HG02870 (cell line): ENCODE results near the gene HAGHL.
"Not testable (repeated sequence)": the region's sequence is repeated elsewhere in the genome, so short reads cannot be mapped to it uniquely, and the experiment has no call there.

Experiments
- ATAC-seq: cut with Tn5 transposase; IDR thresholded peaks from one replicate; pipeline ENCODE4 v1.9.1; 2021; ENCODE audit warnings: mild to moderate bottlenecking, moderate library complexity; ENCODE audit not compliant: unreplicated experiment

The HAGHL gene

DNA sequence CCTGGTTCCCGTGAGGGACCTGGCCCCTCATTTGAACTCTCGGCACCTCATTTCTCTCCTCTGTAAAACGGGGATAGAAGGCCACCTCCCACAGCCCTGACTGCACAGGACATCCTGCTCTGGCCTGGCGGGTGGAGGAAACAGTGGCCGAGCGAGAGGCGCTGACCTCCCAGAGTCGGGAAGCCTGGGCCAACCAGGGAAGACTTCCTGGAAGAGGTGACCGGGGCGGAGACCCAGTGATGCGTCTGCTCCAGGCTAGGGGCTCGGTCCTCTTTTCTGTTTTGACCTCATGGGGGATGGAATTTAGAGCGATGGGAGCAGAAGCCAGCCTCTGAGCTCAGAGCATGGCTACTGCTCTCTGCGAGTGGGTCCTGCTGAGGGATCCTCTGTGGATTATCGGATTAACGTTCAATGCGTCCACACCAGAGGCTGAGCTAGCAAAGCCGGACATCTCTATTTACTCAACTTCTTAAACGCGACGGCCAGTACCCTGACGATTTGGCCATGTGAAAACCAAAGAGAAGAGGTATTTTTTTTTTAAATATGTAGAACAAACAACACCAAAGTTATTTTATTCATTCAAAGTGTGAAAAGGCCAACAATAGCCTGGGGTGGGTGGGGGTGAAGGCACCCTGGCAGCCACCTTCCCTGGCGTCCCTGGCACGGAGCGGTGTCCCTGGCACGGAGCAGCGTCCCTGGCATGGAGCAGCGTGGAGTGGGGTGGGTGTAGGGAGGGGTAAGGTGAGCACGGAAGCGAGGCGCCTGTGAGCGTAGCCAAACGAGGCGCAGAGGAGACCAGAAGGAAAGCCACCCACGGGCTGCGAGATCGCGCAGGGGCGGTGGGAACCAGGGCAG, 24.5 kb downstream of the HAGHL start:
- ATAC-seq = no peak

DNA sequence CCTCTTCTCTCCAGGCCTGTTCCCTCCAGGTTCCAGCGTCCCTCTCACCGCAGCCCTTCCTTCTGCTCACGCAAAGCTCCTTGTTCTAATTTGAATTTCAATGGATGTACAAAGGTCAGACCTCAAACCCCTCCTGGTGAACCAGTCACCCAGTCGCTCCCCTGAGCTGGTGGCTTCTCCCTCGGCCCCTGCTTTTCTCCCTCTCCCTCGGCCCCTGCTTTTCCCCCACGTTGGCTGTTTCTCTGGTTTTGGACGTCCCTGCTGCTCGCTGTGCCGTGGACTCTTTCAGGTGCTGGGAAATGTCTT, 25.1 kb downstream of the HAGHL start:
- ATAC-seq = no peak

DNA sequence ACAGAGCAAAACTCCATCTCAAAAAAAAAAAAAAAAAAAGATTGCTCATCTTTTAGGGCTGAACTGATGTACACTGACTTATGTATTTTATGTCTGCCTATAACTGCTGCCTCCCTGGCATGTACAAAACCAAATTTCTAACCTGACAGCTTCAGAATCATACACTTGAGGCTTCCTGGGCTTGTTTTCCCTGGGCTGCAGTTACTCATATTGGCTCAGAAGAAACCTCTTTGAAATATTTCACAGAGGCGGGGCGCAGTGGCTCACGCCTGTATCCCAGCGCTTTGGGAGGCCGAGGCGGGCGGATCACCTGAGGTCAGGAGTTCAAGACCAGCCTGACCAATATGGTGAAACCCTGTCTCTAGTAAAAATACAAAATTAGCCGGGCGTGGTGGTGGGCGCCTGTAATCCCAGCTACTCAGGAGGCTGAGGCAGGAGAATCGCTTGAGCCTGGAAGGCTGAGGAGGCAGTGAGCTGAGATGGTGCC, 27.3 kb downstream of the HAGHL start:
- ATAC-seq = not testable (repeated sequence)

DNA sequence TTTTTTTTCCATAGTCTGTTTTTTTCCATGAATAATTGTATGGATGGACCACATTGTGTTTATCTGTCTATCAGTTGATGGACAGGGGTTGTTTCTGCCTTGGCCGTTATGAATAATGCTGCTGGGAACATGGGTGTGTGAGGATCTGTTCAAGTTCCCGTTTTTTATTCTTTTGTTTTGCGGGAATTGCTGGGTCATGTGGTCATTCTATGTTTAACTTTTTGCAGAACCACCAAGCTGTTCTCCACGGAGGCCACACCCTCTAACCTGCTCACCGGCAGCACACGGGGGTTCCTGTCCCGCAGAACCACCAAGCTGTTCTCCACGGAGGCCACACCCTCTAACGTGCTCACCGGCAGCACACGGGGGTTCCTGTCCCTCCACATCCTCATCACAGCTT, 27.8 kb downstream of the HAGHL start:
- no peak for ATAC-seq

- ATAC-seq = no peak
These were observed 29.5 kb downstream of the HAGHL start for GRCh38 chr16:756428-756827.

DNA sequence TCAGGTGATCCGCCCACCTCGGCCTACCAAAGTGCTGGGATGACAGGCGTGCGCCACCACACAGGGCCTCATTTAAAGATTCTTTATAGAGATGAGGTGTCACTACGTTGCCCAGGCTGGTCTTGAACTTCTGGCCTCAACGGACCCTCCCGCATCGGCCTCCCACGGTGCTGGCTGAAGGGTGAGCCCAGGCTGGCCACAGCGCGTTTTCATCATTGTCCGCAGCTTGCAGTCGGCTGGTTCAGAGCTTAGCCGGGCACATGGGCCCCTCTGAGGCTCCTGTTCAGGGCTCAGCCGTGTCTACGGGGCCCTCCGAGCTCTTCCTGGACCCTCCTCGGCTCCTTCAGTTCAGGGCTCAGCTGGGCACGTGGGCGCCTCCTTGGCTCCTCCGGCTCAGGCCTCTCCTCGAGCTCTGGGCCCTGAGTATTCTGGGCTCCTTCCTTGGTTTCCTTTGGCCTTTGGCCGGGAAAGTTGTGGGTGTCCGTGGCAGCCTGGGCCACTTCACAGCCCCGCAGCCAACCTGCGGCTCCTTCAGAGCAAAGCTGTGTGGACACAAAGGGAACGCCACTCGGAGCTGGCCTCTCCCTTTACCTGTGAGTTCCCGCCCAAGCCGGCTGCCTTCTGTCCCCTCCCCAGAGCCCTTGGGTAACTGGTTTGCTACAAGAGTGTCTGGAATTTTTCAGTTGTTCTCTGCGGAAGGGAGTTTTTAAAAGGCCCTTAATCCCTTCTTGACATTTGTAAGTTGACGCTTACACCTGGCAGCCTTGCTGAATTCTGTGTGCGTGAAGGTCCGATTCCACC, 32.4 kb downstream of the HAGHL start:
- ATAC-seq = no peak

GRCh38 chr16:760065-760464, 33.2 kb downstream of the HAGHL start:
- ATAC-seq = no peak

- ATAC-seq = no peak
These were observed 33.8 kb downstream of the HAGHL start, which contains the start of gene MSLN for GRCh38 chr16:760545-761343. Gene MSLN (plus strand): TSS chr16:760734. CDS start chr16:762681, 1,947 bp downstream.

- no peak for ATAC-seq
These were observed 35.0 kb downstream of the HAGHL start for GRCh38 chr16:761625-762513.

- no peak for ATAC-seq
These were observed 35.8 kb downstream of the HAGHL start for GRCh38 chr16:762595-763268.

DNA sequence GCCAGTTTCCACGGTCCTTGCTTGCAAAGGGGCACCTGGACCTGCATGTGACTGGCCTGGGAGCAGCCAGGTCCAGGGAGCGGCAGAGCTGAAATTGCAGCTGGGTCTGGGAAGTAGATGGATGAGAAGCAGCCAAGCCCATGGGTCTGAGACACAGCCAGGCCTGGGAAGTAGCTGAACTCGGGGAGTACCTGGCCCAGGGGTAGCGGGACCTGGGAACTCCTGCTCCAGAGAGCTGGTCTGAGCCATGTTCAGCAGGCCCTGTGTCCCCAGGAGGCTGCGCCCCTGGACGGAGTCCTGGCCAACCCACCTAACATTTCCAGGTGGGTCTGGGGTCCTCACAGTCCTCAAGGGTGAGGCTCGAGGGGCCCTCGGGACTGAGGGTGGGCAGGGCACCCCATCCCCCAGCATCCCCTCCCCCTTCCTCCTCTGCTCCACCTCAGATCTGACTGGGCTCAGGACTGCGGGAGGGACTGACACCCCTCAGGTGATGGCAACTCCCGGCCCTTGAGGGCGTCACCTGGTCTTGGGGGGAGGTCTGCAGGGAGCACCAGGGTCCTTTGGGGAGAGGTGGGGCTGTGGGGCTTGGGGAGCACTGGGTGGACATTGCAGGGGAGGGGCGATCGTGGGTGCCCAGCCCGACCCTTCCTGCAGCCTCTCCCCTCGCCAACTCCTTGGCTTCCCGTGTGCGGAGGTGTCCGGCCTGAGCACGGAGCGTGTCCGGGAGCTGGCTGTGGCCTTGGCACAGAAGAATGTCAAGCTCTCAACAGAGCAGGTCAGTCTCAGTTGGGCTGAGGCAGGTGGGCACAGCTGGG, 36.7 kb downstream of the HAGHL start:
- no peak for ATAC-seq

DNA sequence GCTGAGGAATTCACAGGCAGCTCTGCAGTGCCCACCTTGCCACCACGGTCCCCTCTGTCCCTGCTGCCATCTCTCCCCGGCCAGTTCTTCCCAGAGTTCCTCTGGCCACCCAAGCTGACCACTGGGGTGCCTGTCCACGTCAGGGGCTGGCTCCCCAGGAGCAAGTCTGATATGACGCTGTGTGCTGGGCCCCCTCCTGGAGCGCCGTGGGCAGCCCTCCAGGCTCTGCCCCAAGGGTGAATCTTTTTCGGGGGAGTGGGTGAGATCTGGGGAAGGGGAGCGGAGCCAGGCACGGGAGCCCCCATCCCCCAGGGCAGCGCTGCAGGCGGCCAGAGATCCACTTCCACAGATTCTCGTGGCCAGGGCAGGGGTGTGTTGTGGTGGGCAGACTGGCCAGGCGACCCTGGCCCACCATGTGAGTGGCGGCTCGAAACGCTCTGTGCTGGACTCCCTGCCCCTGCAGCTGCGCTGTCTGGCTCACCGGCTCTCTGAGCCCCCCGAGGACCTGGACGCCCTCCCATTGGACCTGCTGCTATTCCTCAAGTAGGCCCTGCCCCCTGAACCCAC, 37.4 kb downstream of the HAGHL start:
- no peak for ATAC-seq

DNA sequence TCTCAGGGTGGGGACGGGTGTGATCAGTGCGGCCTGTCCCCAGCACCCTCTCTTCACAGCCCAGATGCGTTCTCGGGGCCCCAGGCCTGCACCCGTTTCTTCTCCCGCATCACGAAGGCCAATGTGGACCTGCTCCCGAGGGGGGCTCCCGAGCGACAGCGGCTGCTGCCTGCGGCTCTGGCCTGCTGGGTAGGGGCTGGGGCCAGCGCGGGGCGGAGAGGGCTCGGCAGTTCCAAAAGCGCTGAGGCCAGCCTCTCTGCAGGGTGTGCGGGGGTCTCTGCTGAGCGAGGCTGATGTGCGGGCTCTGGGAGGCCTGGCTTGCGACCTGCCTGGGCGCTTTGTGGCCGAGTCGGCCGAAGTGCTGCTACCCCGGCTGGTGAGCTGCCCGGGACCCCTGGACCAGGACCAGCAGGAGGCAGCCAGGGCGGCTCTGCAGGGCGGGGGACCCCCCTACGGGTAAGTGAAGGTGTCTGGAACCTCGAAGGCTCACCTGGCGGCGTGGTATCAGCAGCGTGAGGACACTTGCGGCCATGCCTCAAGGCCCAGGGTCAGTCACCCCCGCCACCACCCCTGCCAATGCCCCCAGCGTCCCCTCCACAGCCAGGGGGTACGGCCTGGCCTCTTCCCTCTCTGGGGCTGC, 38.1 kb downstream of the HAGHL start:
- ATAC-seq = no peak

GRCh38 chr16:765488-765865, 38.6 kb downstream of the HAGHL start:
- ATAC-seq = no peak

- ATAC-seq = no peak
These were observed 39.3 kb downstream of the HAGHL start for GRCh38 chr16:766008-766819.

DNA sequence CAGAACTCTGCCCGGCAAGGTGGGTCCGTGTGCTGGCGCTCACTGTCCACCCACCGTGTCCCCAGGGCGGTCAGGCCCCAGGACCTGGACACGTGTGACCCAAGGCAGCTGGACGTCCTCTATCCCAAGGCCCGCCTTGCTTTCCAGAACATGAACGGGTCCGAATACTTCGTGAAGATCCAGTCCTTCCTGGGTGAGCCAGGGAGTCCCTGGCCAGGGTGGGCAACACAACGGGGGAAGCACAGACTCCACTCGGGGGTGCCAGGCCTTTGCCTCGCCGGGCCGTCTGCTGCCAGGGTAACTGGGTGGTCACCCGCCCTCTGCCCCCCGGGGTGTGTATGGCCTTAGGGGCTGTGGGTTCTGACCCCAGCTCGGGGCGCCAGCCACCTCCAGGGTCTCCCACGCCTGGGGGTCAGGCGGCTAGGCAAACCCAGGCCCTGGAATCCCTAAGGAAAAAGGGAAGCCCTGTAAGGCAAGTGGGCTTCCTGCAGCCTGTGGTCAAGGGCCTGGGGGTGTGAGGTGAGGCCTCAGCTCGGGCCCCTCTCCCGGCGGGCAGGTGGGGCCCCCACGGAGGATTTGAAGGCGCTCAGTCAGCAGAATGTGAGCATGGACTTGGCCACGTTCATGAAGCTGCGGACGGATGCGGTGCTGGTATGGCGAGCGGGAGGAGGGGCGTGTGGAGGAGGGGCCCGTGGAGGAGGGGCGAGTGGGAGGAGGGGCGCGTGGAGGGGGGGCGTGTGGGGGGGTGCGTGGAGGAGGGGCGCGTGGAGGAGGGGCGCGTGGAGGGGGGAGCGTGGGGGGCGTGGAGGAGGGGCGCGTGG, 40.1 kb downstream of the HAGHL start:
- no peak for ATAC-seq
